Stimulated activated CD4-positive, alpha-beta T cell treated with anti-CD3 and anti-CD28 coated beads, Interleukin-2, amount 100 ng/mL, for 4 hours (primary cell): ENCODE results near the gene KCNB1.
"Not testable (repeated sequence)": the region's sequence is repeated elsewhere in the genome, so short reads cannot be mapped to it uniquely, and the experiment has no call there.

Source experiments
- DNase-seq: peaks from one replicate; pipeline ENCODE4 v3.0.0-alpha.2; 2020; ENCODE audit warnings: low read depth

Gene KCNB1

GRCh38 chr20:49435639-49436038, 46.8 kb downstream of the KCNB1 start:
- DNase-seq = no peak

GRCh38 chr20:49433333-49433732, 49.1 kb downstream of the KCNB1 start:
- no peak for DNase-seq

- DNase-seq = no peak
These were observed 49.9 kb downstream of the KCNB1 start for GRCh38 chr20:49432550-49432949.

- no peak for DNase-seq
These were observed 51.1 kb downstream of the KCNB1 start for GRCh38 chr20:49431329-49431728.

- DNase-seq = no peak
These were observed 52.1 kb downstream of the KCNB1 start for GRCh38 chr20:49430320-49430719.

- no peak for DNase-seq
These were observed 54.5 kb downstream of the KCNB1 start for GRCh38 chr20:49427751-49428518.

GRCh38 chr20:49426873-49427272, 55.6 kb downstream of the KCNB1 start:
- no peak for DNase-seq

- no peak for DNase-seq
These were observed 56.1 kb downstream of the KCNB1 start for GRCh38 chr20:49426395-49426794.

- no peak for DNase-seq
These were observed 57.9 kb downstream of the KCNB1 start for GRCh38 chr20:49424536-49424935.

- no peak for DNase-seq
These were observed 60.3 kb downstream of the KCNB1 start for GRCh38 chr20:49422161-49422560.

- no peak for DNase-seq
These were observed 61.6 kb downstream of the KCNB1 start for GRCh38 chr20:49420811-49421295.

- DNase-seq = no peak
These were observed 62.2 kb downstream of the KCNB1 start for GRCh38 chr20:49420292-49420691.

GRCh38 chr20:49419785-49420184, 62.7 kb downstream of the KCNB1 start:
- DNase-seq = no peak

GRCh38 chr20:49418809-49419208, 63.7 kb downstream of the KCNB1 start:
- no peak for DNase-seq

- no peak for DNase-seq
These were observed 64.5 kb downstream of the KCNB1 start for GRCh38 chr20:49417843-49418555.

GRCh38 chr20:49415668-49416044, 66.8 kb downstream of the KCNB1 start:
- no peak for DNase-seq

GRCh38 chr20:49415005-49415667, 67.3 kb downstream of the KCNB1 start:
- DNase-seq = no peak

- no peak for DNase-seq
These were observed 68.8 kb downstream of the KCNB1 start for GRCh38 chr20:49413677-49414076.

GRCh38 chr20:49412953-49413352, 69.5 kb downstream of the KCNB1 start:
- no peak for DNase-seq

GRCh38 chr20:49412254-49412653, 70.2 kb downstream of the KCNB1 start:
- DNase-seq = no peak

- DNase-seq = no peak
These were observed 71.1 kb downstream of the KCNB1 start for GRCh38 chr20:49411221-49411925.

GRCh38 chr20:49409975-49410621, 72.4 kb downstream of the KCNB1 start:
- DNase-seq = not testable (repeated sequence)
